GM18861 (cell line): ENCODE measurements around the gene CCDC175.
A peak's percentile ranks its signal among the peaks of the same experiment; 100 is the strongest.

Experiments used
- ATAC-seq: cut with Tn5 transposase; IDR thresholded peaks from one replicate; pipeline ENCODE4 v1.9.1; 2021; ENCODE audit not compliant: unreplicated experiment

CCDC175 gene

DNA sequence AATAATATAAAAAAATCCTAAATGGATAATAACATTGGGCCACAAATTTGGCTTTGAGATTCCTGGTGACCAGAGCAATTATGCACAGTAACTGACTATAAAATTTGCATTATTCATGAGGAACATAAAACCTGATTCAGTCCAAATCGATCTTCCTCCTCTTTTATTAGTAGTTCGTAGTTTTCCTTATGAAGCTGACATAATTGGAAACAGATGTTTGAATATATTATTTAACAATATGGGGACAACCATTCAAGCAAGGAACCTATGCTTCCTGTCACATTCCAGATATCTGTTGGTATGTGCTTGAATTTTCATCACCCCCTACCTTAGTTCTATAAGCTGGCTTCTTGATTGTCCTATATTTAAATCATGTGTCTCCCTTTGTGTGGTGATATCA, 34.9 kb downstream of the CCDC175 start:
- ATAC-seq = no peak

DNA sequence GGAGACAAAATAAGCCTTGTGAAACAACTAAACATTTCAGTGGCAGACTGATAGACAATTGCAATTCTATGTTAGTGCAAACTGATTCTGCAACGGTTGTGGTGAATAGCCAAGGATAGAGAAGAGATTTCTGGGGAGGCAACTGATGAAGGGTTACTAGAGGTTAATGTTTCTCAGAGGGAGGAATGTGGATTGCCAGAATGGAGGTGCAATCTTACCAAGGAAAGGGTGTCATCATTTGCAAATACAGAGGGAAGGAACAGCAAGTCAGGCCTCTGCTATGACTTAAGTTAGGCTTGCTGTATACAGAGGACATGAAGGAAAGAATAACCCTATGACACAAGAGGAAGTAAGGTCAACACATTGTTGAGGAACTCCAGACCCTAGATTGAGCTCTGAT, 35.8 kb downstream of the CCDC175 start:
- no peak for ATAC-seq

DNA sequence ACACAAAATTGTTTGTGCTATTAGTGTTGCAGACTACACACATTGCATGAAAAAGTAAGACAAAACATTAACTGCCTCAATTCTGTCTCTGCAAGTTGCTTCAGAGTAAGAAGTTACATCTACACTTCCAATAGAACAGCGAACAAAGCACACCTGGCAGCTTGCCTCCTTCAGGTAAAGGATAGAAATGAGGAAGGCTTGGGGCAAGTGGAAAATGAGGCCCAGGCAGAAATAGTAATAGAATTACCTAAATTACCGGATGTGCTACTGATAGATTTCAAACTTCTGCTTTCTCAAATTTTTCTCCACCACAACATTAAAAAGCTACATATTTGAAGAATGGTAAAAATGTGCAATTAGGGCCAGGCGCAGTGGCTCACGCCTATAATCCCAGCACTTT, 37.7 kb downstream of the CCDC175 start:
- no peak for ATAC-seq

DNA sequence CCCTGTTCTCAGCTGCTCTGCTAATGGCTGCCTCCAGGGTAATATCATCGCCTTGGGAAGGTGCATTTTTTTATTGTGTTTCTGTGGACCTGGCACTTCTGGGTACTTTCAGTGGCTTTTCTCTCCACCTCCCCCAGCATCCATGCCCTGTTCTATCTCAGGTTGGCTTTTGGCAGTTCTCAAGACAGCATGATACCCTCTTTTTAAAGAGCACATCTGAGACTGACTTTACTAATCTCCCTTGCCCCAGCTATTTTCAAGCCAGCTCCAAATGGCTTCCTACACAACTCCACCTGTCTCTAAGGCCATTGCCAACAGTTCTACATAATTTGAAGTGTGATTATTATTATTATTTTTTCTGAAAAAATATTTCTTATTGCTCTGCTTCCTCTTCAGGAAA, 39.1 kb downstream of the CCDC175 start:
- no peak for ATAC-seq

DNA sequence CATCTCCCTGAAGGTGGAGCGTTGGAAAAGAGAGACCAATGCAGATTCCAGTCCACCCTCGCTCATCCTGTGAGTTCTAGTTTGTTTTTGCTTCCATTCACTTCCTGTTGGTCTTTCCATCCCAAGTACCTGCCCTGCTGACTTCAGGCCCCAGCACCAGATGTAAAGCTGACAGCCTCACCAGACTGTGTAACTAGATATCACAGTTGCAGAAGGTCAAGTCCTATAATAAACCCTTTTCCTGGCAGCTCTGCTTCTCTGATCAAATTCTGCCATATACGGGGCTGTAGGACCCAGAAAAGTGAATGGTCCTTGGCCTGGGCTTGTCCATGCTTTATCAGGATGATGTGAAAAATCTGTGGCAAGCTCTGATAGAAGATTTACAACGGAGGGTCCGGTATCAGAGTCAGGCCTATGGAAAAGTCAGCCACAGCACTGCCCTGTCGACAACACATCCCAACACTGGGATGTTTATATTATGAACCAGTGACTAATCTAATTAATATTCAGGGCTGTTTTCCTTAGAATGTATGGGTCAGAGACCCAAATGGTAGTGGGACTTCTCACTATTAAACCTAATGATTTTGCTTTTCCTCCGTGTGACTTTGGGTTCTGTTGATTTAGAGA, 42.1 kb downstream of the CCDC175 start:
- no peak for ATAC-seq

DNA sequence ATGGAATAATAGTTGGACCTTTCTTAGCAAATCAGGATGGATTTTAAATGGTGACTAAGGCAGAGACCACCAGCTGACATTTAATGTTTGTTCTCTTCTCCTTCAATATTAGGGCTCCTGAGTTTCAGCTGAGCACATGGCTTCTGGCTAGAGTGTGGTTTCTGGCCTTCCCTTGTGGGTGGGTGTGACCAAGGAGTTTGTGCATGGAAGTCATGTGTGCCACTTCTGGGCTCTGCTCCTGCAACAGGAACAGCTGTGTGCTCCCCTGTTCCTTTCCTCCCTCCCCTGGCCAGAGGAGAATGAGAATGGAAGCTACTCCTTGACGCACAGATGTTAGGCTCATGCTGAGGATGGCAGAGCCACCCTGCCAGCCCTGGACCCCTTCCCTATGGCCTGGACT, 44.2 kb downstream of the CCDC175 start:
- no peak for ATAC-seq

DNA sequence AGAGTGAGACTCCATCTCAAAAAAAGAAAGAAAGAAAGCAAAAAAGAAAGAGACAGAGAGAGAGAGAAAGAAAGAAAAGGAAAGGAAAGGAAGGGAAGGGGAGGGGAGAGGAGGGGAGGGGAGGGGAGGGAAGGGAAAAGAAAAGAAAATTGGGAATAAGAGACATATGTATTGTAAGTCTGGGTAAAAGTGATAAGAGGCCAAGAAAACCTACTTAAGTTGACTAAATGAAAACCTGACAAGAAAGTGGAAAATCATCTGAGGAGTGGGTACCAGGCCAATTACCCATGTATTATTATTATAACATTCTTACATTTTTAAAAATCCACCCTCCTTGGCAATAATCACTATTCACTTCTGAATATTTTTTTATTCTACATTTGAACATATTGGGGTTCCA, 46.3 kb downstream of the CCDC175 start:
- no peak for ATAC-seq

DNA sequence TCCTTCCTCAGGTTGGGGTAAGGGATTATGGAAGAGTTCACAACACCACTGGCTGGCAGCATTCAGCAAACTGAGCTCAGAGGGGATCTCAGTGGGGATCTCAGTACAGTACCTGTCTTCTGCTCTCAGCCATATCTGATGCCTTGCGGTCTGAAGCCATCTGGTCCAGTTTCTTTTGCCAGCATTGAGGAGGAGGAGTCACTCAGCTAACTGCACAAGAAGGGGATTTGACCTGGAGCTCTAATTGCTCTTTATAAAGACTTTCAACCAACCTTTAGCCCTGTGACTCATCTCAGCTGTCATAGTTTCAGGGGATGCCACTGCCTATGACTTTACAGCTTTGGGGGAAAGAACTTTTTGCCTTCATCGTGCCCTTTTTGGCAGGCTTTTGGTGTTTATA, 47.4 kb downstream of the CCDC175 start:
- ATAC-seq = no peak

DNA sequence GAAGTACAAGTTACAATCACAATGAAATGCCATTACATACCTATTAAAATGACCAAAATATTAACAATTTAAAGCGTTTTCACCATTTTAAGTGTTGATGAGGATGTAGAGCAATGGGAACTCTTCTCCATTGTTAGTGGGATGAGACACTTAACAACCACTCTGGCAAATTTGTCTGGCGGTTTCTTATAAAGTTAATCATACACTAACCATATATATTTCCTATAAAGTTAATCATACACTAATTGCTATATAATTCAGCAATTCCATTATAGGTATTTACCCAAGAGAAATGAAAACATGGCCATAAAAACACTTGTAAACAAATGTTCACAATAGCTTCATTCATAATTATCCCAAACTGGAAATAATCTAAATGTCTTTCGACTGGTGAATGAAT, 56.4 kb downstream of the CCDC175 start:
- ATAC-seq = no peak

DNA sequence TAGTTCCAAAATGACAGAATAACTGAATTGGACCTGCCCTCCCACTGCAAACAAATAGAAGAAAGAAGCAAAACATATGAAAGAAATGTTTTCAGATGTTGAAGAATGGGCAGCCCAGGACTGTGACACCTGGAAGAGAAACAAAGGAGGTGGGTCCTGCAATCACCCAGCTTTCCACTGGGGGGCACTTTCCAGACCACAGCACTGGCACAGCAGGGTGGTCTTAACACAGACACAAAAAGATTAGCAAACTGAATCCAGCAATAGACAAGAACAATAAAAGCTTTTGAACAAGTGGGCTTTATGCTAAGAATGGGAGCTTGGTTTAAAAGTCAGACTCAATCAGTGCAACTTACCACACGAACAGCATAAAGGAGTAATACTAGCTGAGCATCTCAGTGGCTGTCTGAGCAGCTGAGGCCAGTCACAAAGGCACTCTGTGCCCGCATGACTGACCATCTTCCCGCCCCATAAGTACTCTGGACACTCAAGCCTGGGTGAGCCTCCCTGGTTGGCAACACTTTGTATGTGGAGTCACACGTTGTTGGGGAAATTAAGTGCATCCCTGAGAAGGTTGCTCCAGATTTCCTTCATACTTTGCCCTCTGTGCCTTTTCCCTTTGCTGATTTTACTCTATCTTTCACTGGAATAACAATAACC, 64.6 kb downstream of the CCDC175 start:
- no peak for ATAC-seq

DNA sequence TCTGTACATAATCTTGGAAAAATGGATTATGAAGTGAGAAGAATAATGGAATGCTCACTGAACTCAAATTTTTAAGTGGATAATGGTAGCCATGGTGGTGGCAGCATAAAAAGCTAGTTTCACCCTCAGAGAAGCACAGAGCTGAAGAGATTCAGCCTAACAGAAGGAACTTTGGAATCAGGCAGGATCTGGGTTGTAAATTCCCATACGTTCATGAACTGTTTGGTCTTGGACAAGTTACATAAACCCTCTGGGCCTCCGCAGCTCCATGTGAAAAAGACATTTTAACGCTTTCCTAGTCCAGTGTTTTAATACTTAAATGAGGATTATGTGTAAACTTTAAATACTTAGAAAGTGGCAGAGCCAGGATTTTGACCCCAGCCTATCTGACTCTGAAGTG, 65.6 kb downstream of the CCDC175 start:
- no peak for ATAC-seq

DNA sequence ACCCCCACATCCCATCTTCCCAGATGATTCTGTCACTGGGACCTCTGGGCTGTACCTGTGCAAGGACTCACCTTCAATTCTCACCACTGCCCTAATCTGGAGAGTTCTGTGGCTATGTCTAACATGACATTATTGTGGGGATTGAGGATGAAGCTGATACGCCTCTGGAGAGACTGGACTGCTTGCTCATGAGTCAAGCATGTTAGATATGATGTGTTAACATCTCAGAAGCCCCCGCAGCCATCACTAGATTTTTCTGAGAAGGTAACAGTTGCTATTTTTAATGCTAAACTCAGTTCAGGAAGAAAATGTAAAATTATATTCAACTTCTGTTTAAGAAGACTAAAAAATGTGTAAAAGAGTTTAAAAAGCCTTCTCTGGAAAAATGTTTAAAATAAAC, 66.6 kb downstream of the CCDC175 start:
- ATAC-seq = no peak

DNA sequence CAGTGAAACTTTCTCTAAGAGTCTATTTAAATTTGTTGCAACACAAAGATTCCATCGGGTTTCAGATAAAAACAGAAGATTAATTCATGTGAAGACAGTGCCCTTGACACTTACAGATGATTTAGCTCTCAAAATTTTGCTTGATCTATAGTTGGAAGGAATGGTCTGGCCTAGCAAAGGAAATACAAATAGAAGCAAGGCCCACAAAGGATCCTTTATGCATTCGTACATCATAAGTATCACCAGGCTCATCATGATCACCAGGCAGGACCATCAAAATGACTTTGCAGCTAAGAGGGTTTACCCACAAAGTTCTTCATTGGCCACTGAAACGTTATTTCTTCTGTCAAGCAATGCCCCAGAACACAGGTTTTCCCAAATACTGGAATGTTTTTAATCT, 67.5 kb downstream of the CCDC175 start:
- no peak for ATAC-seq

DNA sequence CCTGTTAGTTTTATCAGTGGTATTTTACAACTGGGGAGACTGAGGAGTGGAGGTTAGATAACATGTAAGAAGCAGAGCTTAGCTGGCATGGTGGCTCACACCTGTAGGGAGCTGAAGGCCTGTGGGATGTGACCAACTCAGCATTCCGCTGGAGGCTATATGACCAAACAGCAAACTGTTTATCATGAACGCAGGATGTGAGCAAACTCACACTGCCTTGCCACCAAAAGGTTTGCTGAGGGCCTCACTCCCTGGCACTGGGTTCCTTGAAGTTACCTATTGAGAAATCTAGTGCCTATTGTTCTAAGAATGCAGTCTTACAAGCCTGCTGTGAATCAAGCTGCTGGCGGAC, 68.9 kb downstream of the CCDC175 start:
- no peak for ATAC-seq

DNA sequence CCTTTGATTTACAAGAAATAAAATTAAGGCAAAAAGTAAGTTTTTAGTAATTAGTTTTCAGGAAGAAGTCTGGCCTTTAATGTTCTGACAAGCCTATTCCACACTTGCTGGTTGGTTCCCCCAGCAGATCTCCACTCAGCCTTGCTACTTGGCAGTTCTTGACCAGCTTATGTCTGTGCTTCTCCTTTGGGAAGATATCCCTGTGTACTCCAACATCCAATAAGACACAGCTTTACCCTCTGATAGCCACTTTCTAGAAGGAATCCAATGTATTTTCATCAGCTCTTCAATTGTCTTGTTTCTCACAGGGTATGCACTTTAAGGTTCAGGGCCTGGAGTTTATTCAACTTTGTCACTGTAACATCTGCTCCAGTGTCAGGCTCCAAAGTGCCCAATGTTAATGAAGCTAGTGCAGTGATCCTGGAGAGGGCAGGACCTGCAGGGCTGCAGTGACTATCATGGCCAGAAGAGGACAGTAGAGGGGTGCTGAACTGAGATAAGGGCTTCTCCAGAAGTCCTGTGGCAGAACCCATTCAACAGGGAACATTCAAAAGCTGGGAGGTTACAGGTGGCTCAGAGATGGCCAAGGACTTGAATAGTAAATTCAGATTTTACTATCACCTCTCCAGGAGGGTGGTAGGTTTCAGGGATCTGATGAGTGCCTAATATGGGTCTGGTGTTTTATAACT, 69.4 kb downstream of the CCDC175 start:
- ATAC-seq = peak; percentile 61

DNA sequence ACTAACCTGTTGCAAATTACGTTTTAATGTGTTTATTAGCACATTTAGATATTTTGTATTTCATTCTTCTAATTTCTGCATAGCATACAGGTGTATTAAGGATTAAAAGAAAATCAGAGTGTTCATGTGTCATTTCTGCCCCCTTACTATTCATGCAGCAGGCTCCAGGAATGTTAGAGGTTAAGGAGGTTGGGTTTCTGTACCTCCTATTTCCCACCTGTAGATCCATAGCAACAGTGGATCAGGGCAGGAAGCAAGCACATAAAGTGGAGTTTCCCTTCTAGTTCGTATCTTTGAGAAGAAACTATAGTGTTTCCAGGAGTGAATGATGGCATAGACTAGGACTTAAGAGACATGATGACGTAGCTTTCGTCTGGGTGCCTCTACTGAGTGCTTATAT, 73.4 kb downstream of the CCDC175 start:
- ATAC-seq = no peak

DNA sequence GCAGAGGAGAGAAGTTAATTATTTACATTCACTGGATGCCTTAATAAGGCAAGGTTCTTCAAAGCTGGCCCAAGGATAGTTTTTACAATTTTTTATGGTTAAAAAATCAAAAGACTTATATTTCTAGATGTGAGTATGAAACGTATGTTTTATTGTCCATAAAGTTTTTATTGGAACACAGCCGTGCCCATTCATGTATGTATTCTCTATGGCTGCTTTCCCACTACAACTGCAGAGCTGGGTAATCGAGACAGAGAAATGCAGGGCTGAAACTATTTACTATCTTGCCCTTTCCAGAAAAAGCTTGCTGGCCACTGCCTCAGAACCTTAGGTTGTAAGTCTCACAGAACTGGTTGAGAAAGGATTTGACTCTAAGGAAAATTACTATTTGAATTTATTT, 75.9 kb downstream of the CCDC175 start:
- ATAC-seq = no peak

DNA sequence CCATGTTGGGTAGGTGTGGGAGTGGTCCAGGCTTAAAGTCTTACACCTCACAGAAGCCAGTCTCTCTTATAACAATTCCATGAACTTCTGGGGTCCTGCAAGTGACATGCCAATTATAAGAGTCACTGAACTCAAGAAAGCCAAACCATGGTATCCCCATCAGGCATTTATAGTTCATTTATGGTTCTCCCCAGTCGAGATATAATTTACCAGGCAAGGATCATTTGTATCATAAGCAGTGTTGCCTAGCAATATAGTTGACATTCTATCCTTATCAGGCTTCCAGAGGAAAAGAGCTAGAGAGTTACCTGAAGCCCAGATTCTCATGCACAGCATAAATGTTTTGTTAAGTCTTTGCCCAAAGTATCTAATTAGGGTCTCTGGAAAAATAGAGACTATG, 84.2 kb downstream of the CCDC175 start:
- no peak for ATAC-seq

DNA sequence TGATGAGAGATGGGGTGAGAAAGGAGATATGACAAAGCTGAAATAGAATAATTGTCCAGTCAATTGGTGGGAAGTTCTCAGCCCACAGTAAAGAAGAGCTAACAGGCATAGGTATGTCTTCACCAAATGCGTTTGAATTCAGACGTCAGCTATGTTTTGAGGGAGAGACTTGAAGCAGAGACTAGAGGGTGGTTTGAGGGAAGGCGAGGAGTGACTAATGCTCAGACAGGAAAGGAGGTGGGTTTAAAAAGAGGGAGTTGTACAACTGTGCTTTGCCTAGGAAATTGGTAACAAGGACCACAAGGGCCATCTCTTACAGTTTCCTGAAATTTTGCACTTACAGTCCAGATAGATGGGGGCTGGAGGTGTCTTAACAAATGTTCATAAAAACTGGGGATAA, 85.9 kb downstream of the CCDC175 start:
- ATAC-seq = no peak

DNA sequence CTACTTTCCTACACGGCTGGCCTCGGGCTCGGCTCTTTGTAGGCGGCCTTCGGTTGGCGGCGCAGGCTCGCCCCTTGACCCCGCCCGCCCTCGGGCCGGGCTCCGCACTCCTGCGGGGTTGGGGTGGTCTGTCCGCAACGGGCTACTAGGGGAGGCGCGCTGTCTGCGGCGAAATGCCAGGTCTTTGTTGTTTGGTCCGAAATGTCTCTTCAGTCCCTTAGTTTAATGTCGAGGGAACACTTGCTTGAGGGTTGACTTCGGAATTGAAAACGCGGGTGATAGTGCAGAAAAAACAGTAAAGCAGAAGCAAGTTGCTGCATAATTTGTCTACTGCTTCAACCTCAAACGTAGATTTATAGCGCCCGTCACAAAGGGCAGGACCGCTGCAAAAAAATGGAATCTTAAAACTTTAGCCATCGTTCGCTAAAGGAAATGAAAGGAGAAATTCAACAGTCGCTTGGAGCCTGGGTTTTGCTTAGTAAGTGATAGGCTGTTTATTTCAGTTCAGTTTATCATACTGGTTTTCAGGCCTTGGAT, 91.9 kb downstream of the CCDC175 start:
- peak; percentile 31 for ATAC-seq

DNA sequence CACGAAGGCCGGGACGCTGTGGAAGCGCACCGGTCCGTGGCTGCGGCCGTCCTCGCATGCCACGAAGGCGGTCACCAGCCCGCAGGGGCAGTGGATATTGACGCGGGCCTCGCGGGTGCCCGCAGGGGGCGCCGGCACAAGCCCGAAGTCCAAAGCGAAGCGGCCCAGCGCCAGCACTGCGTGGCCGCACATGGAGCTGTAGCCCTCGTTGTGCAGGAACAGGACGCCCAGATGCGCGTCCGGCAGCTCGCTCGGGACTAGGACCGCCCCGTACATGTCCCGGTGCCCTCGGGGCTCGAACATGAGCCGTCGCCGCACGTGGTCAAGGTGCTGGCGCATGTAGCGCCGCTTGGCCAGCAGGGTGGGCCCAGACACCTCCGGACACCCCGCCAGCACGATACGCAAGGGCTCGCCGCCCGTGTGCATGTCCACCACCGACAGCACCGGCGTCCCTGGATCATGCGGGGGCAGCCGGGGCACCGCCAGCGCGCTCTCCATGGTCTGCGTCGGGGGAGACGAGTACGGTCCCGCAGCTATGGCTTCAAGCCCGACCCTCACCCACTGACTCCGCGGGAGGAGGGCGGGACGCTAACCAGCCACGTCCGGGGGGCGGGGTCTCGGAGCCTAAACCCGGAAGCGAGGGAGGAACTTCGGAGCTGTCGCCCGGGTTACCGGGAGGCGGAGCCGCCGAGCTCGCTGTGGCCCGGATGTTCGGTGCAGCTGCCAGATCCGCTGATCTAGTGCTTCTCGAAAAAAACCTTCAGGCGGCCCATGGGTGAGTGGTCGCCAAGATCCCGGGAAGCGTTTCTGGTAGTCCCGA, 92.6 kb downstream of the CCDC175 start, which contains the start of the genes JKAMP and L3HYPDH:
Gene JKAMP, plus strand, starts transcription at position 699 of the 820 bp plus-strand sequence. Its CDS starts 73 bp downstream, at position 772.
Gene L3HYPDH, minus strand, starts transcription at position 590 of the 820 bp plus-strand sequence. Its CDS starts 92 bp downstream, at position 498.
- peak; percentile 66 for ATAC-seq
